HG03103 (cell line): ENCODE data around the gene IL15RA.
"Not testable (repeated sequence)": the region's sequence is repeated elsewhere in the genome, so short reads cannot be mapped to it uniquely, and the experiment has no call there.

Experiments used
- ATAC-seq: cut with Tn5 transposase; IDR thresholded peaks from one replicate; pipeline ENCODE4 v1.9.1; 2021; ENCODE audit warnings: low read depth; ENCODE audit not compliant: unreplicated experiment

The IL15RA gene

GRCh38 chr10:6006546-6006945, 29.2 kb upstream of the IL15RA start:
- ATAC-seq = no peak

- no peak for ATAC-seq
These were observed 28.6 kb upstream of the IL15RA start for GRCh38 chr10:6005856-6006395.

DNA sequence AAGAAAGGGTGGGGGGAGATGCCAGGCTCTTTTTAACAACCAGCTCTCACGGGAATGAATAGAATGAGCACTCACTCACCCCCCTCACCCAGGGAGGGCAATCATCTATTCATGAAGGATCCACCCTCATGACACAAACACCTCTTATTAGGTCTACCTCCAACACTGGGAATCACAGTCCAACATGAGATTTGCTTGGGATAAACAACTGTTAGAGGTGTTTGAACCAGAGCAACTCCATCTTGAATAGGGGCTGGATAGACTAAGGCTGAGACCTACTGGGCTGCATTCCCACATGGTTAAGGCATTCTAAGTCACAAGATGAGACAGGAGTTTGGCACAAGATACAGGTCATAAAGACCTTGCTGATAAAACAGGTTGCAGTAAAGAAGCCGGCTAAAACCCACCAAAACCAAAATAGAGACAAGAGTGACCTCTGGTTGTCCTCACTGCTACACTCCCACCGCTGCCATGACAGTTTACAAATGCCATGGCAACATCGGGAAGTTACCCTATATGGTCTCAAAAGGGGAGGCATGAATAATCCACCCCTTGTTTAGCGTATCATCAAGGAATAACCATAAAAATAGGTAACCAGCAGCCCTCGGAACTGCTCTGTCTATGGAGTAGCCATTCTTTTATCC, 27.9 kb upstream of the IL15RA start:
- not testable (repeated sequence) for ATAC-seq

- no peak for ATAC-seq
These were observed 25.6 kb upstream of the IL15RA start for GRCh38 chr10:6002809-6003510.

GRCh38 chr10:5999440-6000165, 22.3 kb upstream of the IL15RA start:
- ATAC-seq = no peak

GRCh38 chr10:5996696-5997095, 19.4 kb upstream of the IL15RA start:
- no peak for ATAC-seq

GRCh38 chr10:5992398-5992797, 15.1 kb upstream of the IL15RA start:
- ATAC-seq = no peak

DNA sequence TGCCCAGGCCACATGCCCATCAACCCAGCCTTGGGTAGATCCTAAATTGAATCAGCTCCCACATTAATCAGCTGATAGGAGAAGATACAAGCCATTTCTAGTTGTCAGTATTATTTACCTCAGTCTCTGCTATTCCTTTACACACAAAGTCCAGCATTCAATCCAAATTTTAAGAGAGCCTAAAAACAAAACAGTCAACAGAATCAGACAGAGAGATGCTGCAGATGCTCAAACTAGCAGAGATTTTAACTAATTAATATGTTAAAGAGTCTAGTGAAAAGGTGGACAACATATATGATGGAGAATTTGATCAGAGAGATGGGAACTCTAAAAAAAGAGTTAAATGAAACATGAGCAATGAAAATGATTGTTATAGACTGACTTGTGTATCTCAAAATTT, 14.4 kb upstream of the IL15RA start:
- ATAC-seq = no peak

GRCh38 chr10:5989756-5990155, 12.4 kb upstream of the IL15RA start:
- ATAC-seq = no peak

- ATAC-seq = no peak
These were observed 11.1 kb upstream of the IL15RA start for GRCh38 chr10:5988336-5988920.

DNA sequence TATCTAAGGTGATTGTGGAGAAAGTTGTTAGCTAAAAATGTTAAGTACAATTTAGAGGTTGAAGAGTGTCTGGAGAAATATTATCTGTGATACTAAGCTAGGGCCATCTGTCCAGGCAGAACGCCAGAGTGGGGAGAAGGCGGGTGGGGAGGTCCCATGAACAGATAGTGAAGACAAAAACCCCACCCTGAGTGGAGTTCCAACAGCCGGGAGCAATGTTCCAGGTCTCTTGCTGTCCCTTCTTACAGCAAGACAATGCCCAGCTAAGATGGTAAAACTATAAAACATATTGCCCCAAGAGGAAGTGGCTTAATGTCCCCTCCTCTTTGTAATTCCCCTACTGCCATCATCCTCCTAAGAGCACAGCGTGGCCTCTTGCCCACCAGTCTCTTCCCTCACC, 10.4 kb upstream of the IL15RA start:
- ATAC-seq = no peak

GRCh38 chr10:5985029-5985428, 7.7 kb upstream of the IL15RA start:
- no peak for ATAC-seq

GRCh38 chr10:5983774-5984173, 6.4 kb upstream of the IL15RA start:
- ATAC-seq = no peak

DNA sequence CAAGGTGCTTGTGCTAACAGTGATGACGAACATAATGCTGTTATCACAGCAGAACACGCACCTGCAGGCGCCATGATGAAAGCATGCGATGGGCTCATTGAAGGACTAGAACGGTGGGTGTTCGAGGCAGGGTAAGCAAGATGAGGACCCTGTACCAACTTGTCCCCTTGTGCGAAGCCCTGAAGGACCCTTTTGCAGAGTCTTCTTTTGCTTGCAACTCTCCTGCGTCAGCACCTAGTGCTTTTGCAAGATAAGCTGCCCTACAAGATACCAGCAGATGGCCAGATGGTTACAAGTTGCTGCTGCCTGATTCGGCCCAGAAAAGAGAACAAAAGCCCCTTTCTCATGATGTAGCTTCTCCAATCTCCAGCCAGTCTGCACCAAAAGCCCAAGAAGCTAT, 4.2 kb upstream of the IL15RA start:
- no peak for ATAC-seq

- ATAC-seq = no peak
These were observed 817 bp upstream of the IL15RA start for GRCh38 chr10:5978230-5978489.

DNA sequence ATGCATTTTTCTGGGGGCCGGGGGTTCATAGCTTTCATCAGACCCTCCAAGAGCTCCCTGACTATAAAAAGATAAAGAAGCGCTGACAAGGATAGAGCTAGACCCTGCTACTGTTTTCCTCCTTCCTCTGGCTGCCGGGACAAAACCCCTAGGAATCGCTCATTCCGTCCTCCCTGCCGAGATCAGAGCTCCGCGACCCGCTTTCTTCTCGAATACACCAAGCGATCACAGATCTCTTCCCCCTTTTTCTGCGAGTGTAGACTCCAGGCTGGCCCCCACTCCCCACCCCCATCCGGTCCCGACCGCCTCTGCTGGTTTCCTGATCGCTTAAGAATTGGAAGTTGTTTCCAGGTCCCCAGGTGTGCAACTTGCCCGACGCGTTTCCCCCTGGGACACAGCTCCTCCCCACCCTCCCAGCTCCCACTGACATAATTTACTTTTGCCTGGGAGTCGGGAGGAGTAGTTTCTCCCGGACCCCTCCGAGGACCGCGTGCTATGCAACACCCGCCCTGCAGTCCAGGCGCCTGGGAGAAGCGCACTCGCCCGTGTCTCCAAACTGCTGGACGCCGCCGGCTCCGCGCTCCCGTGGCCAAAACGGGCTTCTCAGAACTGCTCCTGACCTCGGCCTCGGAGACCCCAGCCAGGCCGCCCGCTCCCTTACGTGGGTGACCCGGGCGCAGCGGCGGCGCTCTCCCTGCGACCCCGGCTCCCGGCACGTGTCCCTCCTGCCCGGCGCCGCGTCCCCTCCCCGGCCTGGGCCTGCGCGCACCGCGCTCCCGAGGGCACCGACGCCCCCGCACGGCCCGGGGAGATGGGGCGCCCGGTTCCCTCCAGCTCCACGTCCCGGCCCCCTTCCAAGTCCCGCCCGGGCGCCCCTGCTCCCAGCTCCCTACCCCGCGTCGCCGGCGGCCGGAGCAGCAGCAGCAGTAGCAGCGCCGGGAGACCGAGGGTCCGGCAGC, 552 bp downstream of the IL15RA start:
- ATAC-seq = peak; percentile 13

DNA sequence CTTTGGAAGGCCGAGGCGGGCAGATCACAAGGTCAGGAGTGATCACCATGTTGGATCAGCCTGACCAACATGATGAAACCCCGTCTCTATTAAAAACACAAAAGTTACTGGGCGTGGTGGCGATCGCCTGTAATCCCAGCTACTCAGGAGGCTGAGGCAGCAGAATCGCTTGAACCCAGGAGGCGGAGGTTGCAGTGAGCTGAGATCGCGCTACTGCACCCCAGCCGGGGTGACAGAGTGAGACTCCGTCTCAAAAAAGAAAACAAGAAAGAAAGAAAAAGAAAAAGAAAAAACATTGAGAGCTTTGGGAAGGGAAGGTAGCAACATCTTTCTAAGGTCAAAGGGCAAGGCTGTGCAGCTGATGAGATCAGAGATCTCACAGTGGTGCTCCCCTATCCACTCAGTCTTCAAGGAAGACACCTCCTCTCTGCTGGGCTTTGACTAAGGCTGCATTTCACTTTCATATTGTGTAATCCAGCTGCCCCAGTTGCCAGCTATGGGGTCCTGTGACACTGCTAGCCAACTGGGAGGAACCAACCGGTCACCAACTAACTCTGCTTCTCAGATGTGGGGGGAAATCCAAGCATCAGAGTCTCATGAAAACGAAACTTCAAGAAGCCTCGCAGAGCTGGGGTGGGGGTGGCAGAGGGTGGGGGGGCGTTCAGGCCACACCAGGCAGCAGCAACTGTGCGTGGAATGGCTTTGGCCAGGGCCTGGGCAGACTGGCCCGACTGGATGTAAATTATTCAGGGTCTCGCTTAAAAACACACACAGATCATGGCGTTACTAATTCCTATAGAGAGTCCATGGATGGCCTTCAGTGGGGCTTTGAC, 1.5 kb downstream of the IL15RA start:
- ATAC-seq = peak; percentile 46

GRCh38 chr10:5973069-5973468, 4.3 kb downstream of the IL15RA start:
- ATAC-seq = no peak

- no peak for ATAC-seq
These were observed 5.5 kb downstream of the IL15RA start for GRCh38 chr10:5971886-5972285.
